Mesenchymal stem cell (in vitro differentiated cells and primary cell): ENCODE data around the gene MADD.

ENCODE experiments used
- DNase-seq: peaks from one replicate; pipeline ENCODE4 v3.0.0-alpha.2; 2013
- H2AFZ ChIP-seq: one replicate; pipeline ENCODE4 v1.6.1; 2013; ENCODE audit warnings: low read depth, mild to moderate bottlenecking, control low read depth, inconsistent platforms, low read length, moderate library complexity
- H2AK5ac ChIP-seq: 2 replicates; pipeline ENCODE4 v1.6.1; 2013; ENCODE audit warnings: low read length, moderate library complexity, mild to moderate bottlenecking, inconsistent platforms; ENCODE audit not compliant: severe bottlenecking
- H2BK120ac ChIP-seq: one replicate; pipeline ENCODE4 v1.6.1; 2013; ENCODE audit warnings: low read depth, mild to moderate bottlenecking, inconsistent platforms, low read length, moderate library complexity
- H2BK12ac ChIP-seq, 2 experiments: one replicate each; pipeline ENCODE4 v1.6.1; 2013; ENCODE audit warnings: inconsistent platforms in 2 of 2, low read length in 2 of 2, mild to moderate bottlenecking in 2 of 2, moderate library complexity in 2 of 2, control low read depth in 1 of 2
- H2BK15ac ChIP-seq: one replicate; pipeline ENCODE4 v1.6.1; 2013; ENCODE audit warnings: mild to moderate bottlenecking, low read depth, inconsistent platforms; ENCODE audit not compliant: poor library complexity, severe bottlenecking
- H2BK5ac ChIP-seq: 2 replicates; pipeline ENCODE4 v1.6.1; 2013; ENCODE audit warnings: low read depth, mild to moderate bottlenecking, low read length, control low read depth, inconsistent platforms; ENCODE audit not compliant: poor library complexity, severe bottlenecking
- H3K14ac ChIP-seq, 2 experiments: one replicate each; pipeline ENCODE4 v1.6.1; 2013; ENCODE audit warnings: inconsistent platforms in 2 of 2, low read length in 2 of 2, control low read depth in 1 of 2, mild to moderate bottlenecking in 1 of 2, moderate library complexity in 1 of 2
- H3K18ac ChIP-seq, 2 experiments: one replicate each; pipeline ENCODE4 v1.6.1; 2013; ENCODE audit warnings: inconsistent platforms in 2 of 2, low read length in 2 of 2, control low read depth in 1 of 2, low read depth in 1 of 2, mild to moderate bottlenecking in 1 of 2
- H3K23ac ChIP-seq, 2 experiments: one replicate each; pipeline ENCODE4 v1.6.1; 2013; ENCODE audit warnings: inconsistent platforms in 2 of 2, low read length in 2 of 2, mild to moderate bottlenecking in 2 of 2, moderate library complexity in 2 of 2, control low read depth in 1 of 2
- H3K27ac ChIP-seq: 2 replicates; pipeline ENCODE4 v1.5.1; 2013; ENCODE audit warnings: mild to moderate bottlenecking, moderate library complexity, low read length, control low read depth, inconsistent platforms; ENCODE audit not compliant: poor library complexity, severe bottlenecking
- H3K27me3 ChIP-seq, 2 experiments: 2 replicates each; pipeline versions ENCODE4 v1.6.1 to v1.7.0; 2013; ENCODE audit warnings: low read length in 2 of 2, mild to moderate bottlenecking in 2 of 2, moderate library complexity in 2 of 2, control low read depth in 1 of 2, inconsistent platforms in 1 of 2; ENCODE audit not compliant: control insufficient read depth in 1 of 2, insufficient read depth in 1 of 2
- H3K36me3 ChIP-seq, 2 experiments: 2 replicates each; pipeline versions ENCODE4 v1.6.1 to v1.7.0; 2013; ENCODE audit warnings: low read length in 2 of 2, control low read depth in 1 of 2, inconsistent platforms in 1 of 2, low read depth in 1 of 2, mild to moderate bottlenecking in 1 of 2; ENCODE audit not compliant: insufficient read depth in 2 of 2, control insufficient read depth in 1 of 2
- H3K4ac ChIP-seq, 2 experiments: one replicate each; pipeline ENCODE4 v1.6.1; 2013; ENCODE audit warnings: inconsistent platforms in 2 of 2, low read length in 2 of 2, mild to moderate bottlenecking in 2 of 2, moderate library complexity in 2 of 2, control low read depth in 1 of 2, low read depth in 1 of 2
- H3K4me1 ChIP-seq: 2 replicates; pipeline ENCODE4 v1.6.1; 2013; ENCODE audit warnings: low read depth, low read length, control low read depth; ENCODE audit not compliant: control insufficient read depth, insufficient read depth
- H3K4me2 ChIP-seq: 2 replicates; pipeline ENCODE4 v1.6.1; 2013; ENCODE audit warnings: low read length, mild to moderate bottlenecking, inconsistent platforms; ENCODE audit not compliant: poor library complexity, severe bottlenecking
- H3K4me3 ChIP-seq, 2 experiments: 2 replicates each; pipeline versions ENCODE4 v1.5.1 to v1.7.0; 2013; ENCODE audit warnings: low read length in 2 of 2, mild to moderate bottlenecking in 2 of 2, control low read depth in 1 of 2, low read depth in 1 of 2; ENCODE audit not compliant: insufficient read depth in 1 of 2
- H3K79me1 ChIP-seq: replicated peaks from 2 replicates; pipeline ENCODE4 v1.6.1; 2013; ENCODE audit warnings: mild to moderate bottlenecking, control low read depth, low read length, inconsistent platforms; ENCODE audit not compliant: poor library complexity, severe bottlenecking
- H3K9ac ChIP-seq: 2 replicates; pipeline ENCODE4 v1.7.0; 2013; ENCODE audit warnings: mild to moderate bottlenecking, low read length, moderate library complexity
- H3K9me3 ChIP-seq: 2 replicates; pipeline ENCODE4 v1.7.0; 2013; ENCODE audit warnings: mild to moderate bottlenecking, low read length; ENCODE audit not compliant: control insufficient read depth
- H4K8ac ChIP-seq: one replicate; pipeline ENCODE4 v1.6.1; 2013; ENCODE audit warnings: inconsistent platforms, mild to moderate bottlenecking, low read length, moderate library complexity
- H4K91ac ChIP-seq: one replicate; pipeline ENCODE4 v1.6.1; 2013; ENCODE audit warnings: mild to moderate bottlenecking, low read length, inconsistent platforms
- WGBS: methylation state at CpG from one replicate; pipeline ENCODE4 v1.1.7; 2013; ENCODE audit warnings: mixed read lengths; 5-methylcytosine and 5-hydroxymethylcytosine counted together

Gene MADD

DNA sequence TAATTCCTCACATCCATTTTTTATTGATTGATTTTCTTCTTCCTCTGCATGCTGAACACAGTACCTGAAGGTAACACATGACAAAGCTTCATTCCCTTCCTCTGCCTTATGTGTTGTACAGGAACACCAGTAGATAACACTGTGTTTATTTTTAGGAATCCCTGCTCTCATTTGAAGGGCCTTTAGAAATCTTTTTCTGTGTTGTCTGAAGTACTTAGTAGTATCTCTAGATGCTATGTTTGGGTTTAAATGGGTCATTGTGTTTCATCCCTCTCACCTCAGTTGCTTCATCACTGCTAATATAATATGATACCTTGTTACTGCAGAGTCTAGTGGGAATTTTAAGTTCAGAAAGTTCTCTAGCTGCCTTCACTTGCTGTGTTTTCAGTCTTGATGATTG lies 10.2 kb downstream of the MADD start:
- Histone ChIP-seq H3K4ac (no peak overlapping the region), H2BK120ac (no peak overlapping the region), H3K27ac (no peak overlapping the region), H3K23ac (no peak overlapping the region), H4K8ac (no peak overlapping the region), H3K4me2 (no peak overlapping the region), H2AK5ac (no peak overlapping the region), H3K27me3 (no peaks in the 10 kb centered on the region), H3K79me1 (peaks cover 29% of the 10 kb centered on the region), H4K91ac (no peak overlapping the region), H3K9ac (no peak overlapping the region), H2BK12ac (no peak overlapping the region), H3K14ac (no peak overlapping the region), H3K9me3 (no peaks in the 10 kb centered on the region), H2AFZ (no peak overlapping the region), H3K4me3 (no peak overlapping the region), H2BK5ac (no peak overlapping the region), H3K18ac (no peak overlapping the region), H2BK15ac (no peak overlapping the region), H3K4me1 (no peaks in the 10 kb centered on the region), H3K36me3 (peaks cover 66 to 95% of the 10 kb centered on the region in 2 experiments)
- DNase-seq = no peak

GRCh38 chr11:47280860-47281259 lies 10.9 kb downstream of the MADD start:
- Histone ChIP-seq H2AFZ (no peak overlapping the region), H3K4me2 (no peak overlapping the region), H3K4me3 (no peak overlapping the region), H3K79me1 (peaks cover 24% of the 10 kb centered on the region), H3K9me3 (no peaks in the 10 kb centered on the region), H2BK12ac (no peak overlapping the region), H3K4me1 (no peaks in the 10 kb centered on the region), H2BK15ac (no peak overlapping the region), H2BK5ac (no peak overlapping the region), H3K27me3 (no peaks in the 10 kb centered on the region), H3K27ac (no peak overlapping the region), H3K36me3 (peaks cover 66 to 95% of the 10 kb centered on the region in 2 experiments), H3K9ac (no peak overlapping the region), H4K91ac (no peak overlapping the region), H3K4ac (no peak overlapping the region), H3K18ac (no peak overlapping the region), H4K8ac (no peak overlapping the region), H2AK5ac (no peak overlapping the region), H3K14ac (no peak overlapping the region), H3K23ac (no peak overlapping the region), H2BK120ac (no peak overlapping the region)
- WGBS = over 99% methylated on average over 5 of the region's 5 CpGs
- DNase-seq = no peak

GRCh38 chr11:47282462-47282861 lies 12.5 kb downstream of the MADD start:
- H3K4me1 ChIP-seq = no peaks in the 10 kb centered on the region
- H2BK5ac ChIP-seq = no peak overlapping the region
- H3K9me3 ChIP-seq = no peaks in the 10 kb centered on the region
- H2BK12ac ChIP-seq = no peak overlapping the region
- peaks cover 17% of the 10 kb centered on the region for H3K79me1 ChIP-seq
- no peak overlapping the region for H4K8ac ChIP-seq
- H3K18ac ChIP-seq = no peak overlapping the region
- no peaks in the 10 kb centered on the region for H3K27me3 ChIP-seq
- H3K14ac ChIP-seq = no peak overlapping the region
- no peak overlapping the region for H3K4me2 ChIP-seq
- peaks cover 65 to 91% of the 10 kb centered on the region in 2 experiments for H3K36me3 ChIP-seq
- H2BK120ac ChIP-seq = no peak overlapping the region
- no peak overlapping the region for H4K91ac ChIP-seq
- no peak overlapping the region for H3K4ac ChIP-seq
- H3K9ac ChIP-seq = no peak overlapping the region
- no peak overlapping the region for H3K4me3 ChIP-seq
- no peak overlapping the region for H2AFZ ChIP-seq
- no peak overlapping the region for H2BK15ac ChIP-seq
- no peak overlapping the region for H3K27ac ChIP-seq
- H2AK5ac ChIP-seq = no peak overlapping the region
- H3K23ac ChIP-seq = no peak overlapping the region
- 96% methylated on average over 7 of the region's 7 CpGs for WGBS
- DNase-seq = no peak

DNA sequence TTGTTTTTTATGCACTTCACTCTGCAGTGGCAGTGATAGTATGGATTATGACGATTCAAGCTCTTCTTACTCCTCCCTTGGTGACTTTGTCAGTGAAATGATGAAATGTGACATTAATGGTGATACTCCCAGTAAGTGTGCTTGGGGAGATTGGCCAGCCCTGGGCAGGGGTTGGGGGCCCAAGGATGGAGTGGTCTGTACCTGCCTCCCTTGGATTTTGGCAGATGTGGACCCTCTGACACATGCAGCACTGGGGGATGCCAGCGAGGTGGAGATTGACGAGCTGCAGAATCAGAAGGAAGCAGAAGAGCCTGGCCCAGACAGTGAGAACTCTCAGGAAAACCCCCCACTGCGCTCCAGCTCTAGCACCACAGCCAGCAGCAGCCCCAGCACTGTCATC lies 14.2 kb downstream of the MADD start:
- Histone ChIP-seq H4K8ac (no peak overlapping the region), H4K91ac (no peak overlapping the region), H3K4me3 (no peak overlapping the region), H3K14ac (no peak overlapping the region), H3K4ac (no peak overlapping the region), H3K36me3 (peaks cover 71 to 88% of the 10 kb centered on the region in 2 experiments), H3K27me3 (no peaks in the 10 kb centered on the region), H2BK120ac (no peak overlapping the region), H3K79me1 (peaks cover 13% of the 10 kb centered on the region), H2BK12ac (no peak overlapping the region), H3K18ac (no peak overlapping the region), H3K27ac (no peak overlapping the region), H2AFZ (no peak overlapping the region), H3K9me3 (no peaks in the 10 kb centered on the region), H2AK5ac (no peak overlapping the region), H2BK5ac (no peak overlapping the region), H3K9ac (no peak overlapping the region), H3K23ac (no peak overlapping the region), H3K4me1 (no peaks in the 10 kb centered on the region), H2BK15ac (no peak overlapping the region), H3K4me2 (no peak overlapping the region)
- 96% methylated on average over 3 of the region's 4 CpGs for WGBS
- no peak for DNase-seq
